Occipital lobe (tissue), 2 donors: ENCODE measurements around the gene NFATC1. TPM values are rescaled to one million over a fixed set of nuclear protein-coding genes. Genes with fewer than 3 reads are reported as not detected.

ENCODE experiments used
- DNase-seq: peaks from one replicate; lab custom pipeline; 2025; lab: John Stamatoyannopoulos, UW
- total RNA-seq: library from RNA; depleted of rRNA; stranded (reverse); fragments of >200 nt; gene quantifications from one replicate; pipeline ENCODE4 v1.2.3, GENCODE V29; 2014

NFATC1 gene
- total RNA-seq, 1 donor from 2014 or later = 0.16 TPM

DNA sequence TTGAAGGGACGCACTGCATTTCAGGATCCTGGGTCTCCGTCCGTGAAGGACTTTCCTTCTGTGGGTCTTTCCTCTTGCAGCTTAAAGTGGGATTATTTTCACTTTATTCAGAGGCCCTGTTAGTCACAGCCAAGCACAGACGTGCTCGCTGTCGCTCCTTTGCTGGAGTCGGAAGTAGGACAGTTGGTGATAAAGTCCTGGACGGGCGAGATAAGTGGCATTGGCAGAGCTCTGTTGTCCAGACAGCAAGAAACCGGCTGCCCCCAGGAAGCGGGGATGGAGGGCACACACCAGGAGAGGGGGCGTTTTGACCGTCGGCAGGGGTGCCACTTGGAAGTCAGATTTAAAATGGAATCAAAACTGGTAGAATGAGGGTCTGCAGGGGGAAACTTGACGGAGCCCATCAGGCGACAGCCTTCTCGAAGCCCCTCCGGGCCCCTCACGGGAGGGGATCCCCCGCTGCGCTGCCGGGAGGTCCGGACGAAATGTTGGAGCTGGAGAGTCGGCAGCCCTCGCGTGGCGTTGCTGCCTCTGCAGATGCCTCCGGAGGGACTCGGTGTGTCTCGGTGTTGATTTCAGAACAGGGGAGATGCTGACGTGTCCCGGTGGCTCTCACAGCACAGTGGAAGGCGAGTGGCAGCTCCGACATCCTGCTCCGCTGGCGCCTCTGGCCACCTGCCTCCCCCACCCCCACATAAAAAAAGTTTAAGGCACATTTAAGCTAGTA, 124.2 kb downstream of the NFATC1 start:
- no peak for DNase-seq

GRCh38 chr18:79520478-79521390, 125.0 kb downstream of the NFATC1 start:
- no peak for DNase-seq

DNA sequence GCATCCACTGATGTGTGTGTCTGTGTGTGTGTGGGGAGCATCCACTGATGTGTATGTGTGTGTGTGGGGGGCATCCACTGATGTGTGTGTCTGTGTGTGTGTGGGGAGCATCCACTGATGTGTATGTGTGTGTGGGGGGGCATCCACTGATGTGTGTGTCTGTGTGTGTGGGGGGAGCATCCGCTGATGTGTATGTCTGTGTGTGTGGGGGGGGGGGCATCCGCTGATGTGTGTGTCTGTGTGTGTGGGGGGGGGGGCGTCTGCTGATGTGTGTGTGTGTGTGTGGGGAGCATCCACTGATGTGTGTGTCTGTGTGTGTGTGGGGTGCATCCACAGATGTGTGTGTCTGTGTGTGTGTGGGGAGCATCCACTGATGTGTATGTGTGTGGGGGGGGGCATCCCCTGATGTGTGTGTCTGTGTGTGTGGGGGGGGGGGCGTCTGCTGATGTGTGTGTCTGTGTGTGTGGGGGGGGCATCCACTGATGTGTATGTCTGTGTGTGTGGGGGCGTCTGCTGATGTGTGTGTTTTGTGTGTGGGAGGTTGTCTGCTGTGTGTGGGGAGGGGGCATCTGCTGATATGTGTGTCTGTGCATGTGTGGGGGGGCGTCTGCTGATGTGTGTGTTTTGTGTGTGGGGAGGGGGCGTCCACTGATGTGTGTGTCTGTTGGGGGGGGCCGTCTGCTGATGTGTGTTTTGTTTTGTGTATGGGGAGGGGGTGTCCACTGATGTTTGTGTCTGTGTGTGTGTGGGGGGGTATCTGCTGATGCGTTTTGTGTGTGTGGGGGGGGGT, 125.9 kb downstream of the NFATC1 start:
- DNase-seq = no peak

DNA sequence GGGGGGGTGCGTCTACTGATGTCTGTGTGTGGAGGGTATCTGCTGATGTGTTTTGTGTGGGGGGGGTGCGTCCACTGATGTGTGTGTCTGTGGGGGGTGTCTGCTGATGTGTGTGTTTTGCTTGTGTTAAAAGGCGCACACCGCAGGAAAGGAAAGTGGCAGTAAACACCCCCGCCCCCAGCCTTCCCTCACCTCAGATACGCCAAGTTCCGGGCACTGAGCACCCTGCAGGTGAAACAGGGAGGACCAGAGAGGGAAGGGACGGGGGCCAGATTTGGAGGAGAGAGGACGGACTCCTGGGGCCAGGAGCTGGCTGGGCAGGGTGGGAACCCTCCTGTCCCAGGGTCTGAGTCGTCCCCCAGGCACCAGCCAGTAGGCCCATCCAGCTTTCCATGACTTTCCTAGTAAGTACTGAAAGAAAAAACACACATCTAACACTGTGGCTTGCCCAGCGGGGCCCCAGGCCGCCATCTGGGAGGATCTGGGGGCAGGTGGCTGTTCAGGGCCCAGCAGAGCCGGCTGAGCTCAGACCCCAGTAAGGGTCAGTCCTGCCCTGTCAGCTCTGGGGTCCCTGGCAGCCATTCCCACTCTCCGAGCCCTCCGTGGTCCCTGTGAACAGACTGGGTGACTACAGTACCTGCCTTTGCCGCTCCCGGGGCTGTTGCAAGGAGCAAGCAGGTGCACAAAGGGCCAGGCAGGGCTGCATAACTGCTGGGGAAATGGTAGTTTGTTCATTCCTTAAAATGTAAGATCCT, 126.9 kb downstream of the NFATC1 start:
- no peak for DNase-seq

GRCh38 chr18:79523206-79523735, 127.5 kb downstream of the NFATC1 start:
- no peak for DNase-seq

- no peak for DNase-seq
These were observed 128.0 kb downstream of the NFATC1 start for GRCh38 chr18:79523736-79524180.

GRCh38 chr18:79524181-79525078, 128.7 kb downstream of the NFATC1 start:
- no peak for DNase-seq

DNA sequence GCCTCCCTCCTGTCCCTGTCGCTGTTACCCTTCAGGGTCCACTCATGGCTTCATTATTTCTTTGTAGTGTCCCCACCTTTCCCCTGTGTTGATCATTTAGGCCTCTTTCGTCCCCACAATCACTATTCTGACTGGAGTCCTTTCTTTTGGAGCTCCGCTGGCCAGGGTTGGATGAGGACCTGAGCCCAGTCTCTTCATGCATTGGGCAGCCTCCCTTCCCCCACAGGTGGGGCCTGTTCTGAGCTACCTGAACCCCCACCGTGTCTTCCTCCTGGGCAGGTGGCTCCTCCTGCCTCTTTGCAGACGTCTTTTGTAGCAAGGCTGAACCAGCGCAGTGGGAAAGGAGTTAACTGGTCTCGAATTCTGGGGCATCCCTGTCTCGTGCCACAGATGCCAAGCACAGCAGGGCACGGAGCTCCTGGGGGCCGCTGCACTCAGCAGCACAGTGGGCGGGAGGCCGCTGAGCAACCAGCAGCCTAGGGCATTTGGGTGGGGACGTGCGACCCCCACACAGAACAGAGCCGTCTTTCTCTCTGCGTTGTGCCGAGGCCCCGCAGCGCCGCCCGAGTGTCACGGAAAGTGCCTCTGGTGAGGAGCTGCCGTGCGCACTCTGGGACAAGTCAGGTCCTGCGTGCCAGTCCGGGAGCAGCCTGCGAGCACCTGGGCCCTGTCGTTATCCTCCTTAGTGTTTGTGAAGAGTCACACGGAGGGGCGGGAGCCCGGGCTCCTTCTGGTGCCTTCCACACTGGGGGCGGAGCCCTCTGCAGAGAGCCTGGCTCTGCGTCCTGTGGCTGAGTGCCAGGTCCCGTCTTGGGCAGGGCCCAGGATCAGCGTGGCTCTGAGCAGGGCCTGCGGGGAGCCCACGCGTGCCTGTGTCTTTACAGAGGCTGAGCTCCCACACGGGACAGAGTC, 130.1 kb downstream of the NFATC1 start:
- DNase-seq = no peak

- DNase-seq = no peak
These were observed 131.0 kb downstream of the NFATC1 start for GRCh38 chr18:79526468-79527460.

DNA sequence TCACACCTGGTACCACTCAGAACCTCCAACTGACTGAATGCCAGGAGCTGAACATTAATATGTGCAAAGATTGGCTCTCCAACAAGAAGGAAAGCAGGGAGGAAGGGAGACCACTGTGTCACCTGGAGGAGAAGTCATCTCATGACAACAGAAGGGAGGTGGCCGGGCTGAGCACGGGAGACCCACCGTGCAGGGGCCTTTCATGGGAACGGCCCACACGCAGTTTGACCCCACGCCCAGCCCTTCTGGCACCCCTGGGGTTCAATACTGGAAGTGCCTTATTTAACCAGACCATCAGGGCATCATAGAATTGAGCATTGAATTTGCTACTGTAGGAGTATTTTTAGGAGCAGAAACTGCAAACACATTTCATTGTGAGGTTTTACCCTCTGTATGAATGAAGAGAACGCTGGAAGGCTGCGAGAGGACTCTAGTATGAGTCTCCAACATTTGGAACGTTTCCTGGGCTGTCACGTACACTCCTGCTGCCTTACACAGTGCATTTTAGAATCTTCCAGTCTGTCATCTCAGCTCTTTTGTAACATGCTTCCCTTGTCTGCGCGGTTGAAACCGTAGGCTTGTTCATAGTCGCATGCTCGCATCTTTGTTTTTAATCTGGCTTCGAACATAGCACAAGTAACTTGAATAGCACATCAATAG, 132.1 kb downstream of the NFATC1 start:
- no peak for DNase-seq

DNA sequence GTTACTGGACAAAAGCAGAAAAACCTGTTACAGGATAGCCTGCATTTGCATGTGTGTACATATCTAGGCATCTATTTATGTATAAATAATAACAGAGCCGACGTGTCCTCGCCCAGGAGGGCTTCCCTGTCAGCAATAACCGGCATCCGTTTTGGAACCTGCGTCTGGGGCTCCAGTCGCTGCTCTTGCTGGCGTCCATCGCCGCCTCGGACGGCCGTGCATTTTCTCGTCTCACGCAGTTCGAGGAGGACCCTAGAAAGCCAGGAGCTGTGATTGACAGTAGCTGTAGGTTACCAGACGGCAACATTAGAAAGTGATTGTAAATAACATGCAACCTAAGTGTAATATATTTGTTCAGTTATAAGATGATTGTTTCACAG, 132.6 kb downstream of the NFATC1 start:
- DNase-seq = no peak

DNA sequence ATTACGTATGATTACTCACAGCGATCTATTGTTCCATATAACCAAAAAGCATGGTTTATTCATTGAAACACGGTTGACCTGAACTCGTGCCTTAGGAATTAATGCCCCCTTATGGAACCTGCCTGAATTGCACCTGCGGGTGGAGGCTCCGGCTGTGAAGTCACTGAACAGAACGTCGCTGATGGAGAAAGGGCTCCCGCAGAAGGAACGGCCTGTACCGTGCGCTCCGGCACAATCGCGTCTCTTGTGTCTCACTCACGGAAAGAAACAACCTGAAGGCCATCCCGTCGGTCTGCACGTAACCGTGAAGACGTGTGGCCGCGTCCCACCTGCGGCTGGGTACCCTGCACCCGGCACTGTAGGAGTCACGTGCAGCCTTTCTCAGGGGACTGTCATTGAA, 133.1 kb downstream of the NFATC1 start:
- DNase-seq = peak; percentile 10

GRCh38 chr18:79529296-79529695, 133.6 kb downstream of the NFATC1 start:
- DNase-seq = no peak

GRCh38 chr18:79529991-79530390, 134.3 kb downstream of the NFATC1 start:
- no peak for DNase-seq

DNA sequence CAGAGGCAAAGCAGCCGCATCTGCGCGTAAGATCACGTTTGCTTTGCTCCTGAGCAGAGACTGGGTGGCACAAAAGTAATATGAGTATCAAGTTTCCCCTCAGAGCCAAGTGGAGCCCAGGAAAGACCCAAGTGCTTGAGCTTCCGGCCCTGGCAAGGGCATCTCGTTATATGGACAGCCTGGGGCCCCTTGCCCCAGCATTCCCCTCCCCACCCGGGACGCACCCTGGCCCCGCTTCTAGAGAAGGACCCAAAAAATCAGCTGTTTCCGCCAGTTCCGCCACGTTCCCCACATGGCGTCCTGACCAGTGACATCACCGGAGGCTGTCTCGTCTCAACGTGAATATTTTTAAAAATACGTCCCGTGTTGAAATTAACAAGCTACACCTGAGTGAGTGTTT, 135.1 kb downstream of the NFATC1 start:
- no peak for DNase-seq

DNA sequence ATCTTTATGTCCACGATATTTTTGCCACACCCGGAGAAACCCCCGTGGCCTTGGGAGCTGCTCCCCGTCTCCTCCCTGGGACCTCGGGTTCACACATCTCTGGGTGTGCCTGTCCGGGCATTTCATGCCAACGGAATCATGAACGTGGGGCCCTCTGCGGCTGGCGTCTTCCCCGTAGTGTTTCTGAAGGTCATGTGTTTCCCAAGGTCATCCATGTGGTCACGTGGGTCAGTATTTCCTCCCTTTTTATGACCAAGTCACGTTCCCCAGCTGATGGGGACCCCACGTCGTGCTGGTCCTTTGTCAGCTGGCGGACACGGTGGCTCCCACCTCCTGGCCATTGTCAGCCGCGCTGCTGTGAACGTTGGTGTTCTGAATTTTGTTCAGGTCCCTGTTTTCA, 135.7 kb downstream of the NFATC1 start:
- no peak for DNase-seq

DNA sequence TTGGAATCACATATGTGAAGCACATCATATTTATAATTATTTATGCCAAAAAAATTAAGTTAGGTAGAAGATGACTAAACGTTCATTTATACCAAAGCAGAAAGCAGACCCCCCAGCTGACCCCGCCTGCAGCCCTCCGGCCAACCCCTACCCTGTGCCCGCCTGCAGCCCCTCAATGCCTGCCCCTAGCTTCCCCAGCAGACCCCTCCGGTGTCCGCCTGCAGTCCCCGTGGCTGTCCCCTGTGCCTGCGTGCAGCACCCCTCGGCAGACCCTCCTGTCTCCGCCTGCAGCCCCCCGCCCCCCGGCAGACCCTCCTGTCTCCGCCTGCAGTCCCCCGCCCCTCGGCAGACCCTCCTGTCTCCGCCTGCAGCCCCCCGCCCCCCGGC, 136.2 kb downstream of the NFATC1 start:
- no peak for DNase-seq
